Measurements from ENCODE around the gene DDX11. TPM values are rescaled to one million over a fixed set of nuclear protein-coding genes. Genes with fewer than 3 reads are reported as not detected.

The DDX11 gene
- total RNA-seq, 1 experiment from 2014 or later, result 136 TPM

DNA sequence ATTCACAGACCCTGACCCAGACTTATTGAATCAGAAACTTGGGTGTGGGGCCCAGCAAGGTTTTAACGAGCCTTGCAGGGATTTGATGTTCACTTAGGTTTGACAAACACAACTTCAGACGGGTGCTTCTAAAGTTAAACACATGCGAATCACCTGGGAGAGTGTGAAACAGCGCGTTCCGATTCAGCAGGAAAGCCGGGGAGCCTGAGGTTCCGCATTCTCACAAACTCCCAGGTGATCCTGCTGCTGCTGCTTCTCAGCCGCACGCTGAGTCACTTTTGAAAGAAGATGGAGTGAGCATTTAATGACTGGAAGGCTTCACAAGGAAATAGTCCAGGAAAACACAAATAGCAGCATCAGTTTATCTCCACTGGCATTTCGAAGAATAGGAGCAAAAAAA is 44.2 kb upstream of the DDX11 start:
- no peak overlapping the region for H3K4me3 ChIP-seq (replicated peaks in 1 of 2; ENCODE audit: low read depth in 1 of 2, low read length in 2 of 2)
- no peak for DNase-seq (ENCODE audit: low read depth, low spot score)
- no peaks in the 10 kb centered on the region for H3K36me3 ChIP-seq (ENCODE audit: control insufficient read depth in 1 of 2, insufficient read depth in 2 of 2, low read length in 2 of 2)
- no peaks in the 10 kb centered on the region for H3K9me2 ChIP-seq (ENCODE audit: insufficient read depth)
- no TSS peak for BruUV-seq (replicated peaks)
- ATAC-seq, result no peak
- no peaks in the 10 kb centered on the region for H3K79me2 ChIP-seq (ENCODE audit: insufficient read depth, low read length)
- ChIA-PET POLR2A (no interaction called here), RAD21 (ENCODE audit: low non-redundant PET in 1 of 2, low total read pairs in 2 of 2, uncharacterized antibody in 2 of 2, unreplicated experiment in 2 of 2) (no interaction called here), CTCF (no interaction called here)
- no peaks in the 10 kb centered on the region for H4K20me1 ChIP-seq (ENCODE audit: insufficient read depth)
- H3K4me1 ChIP-seq (ENCODE audit: control insufficient read depth in 1 of 2, insufficient read depth in 2 of 2, low read length in 2 of 2), result peaks cover 8 to 9% of the 10 kb centered on the region in 2 experiments
- no peak overlapping the region for H3K9ac ChIP-seq (ENCODE audit: low read length)
- no peaks in the 10 kb centered on the region for H3K9me3 ChIP-seq (ENCODE audit: control insufficient read depth in 1 of 2, insufficient read depth in 1 of 2, low read depth in 1 of 2, low read length in 2 of 2)
- no peak overlapping the region for H2AFZ ChIP-seq (ENCODE audit: low read depth, low read length, poor library complexity, severe bottlenecking)
- intact Hi-C loops (cut with micrococcal nuclease), result no loop called here
- H3K27me3 ChIP-seq (ENCODE audit: insufficient read depth, low read length), result no peaks in the 10 kb centered on the region
- H3K4me2 ChIP-seq (ENCODE audit: low read length), result no peak overlapping the region
- TF ChIP-seq EZH2 (IDR thresholded peaks at IDR 0.05) (no peak), ZFX (IDR thresholded peaks at IDR 0.05) (no peak)
- H3K27ac ChIP-seq (ENCODE audit: low read depth, low read length), result no peak overlapping the region

DNA sequence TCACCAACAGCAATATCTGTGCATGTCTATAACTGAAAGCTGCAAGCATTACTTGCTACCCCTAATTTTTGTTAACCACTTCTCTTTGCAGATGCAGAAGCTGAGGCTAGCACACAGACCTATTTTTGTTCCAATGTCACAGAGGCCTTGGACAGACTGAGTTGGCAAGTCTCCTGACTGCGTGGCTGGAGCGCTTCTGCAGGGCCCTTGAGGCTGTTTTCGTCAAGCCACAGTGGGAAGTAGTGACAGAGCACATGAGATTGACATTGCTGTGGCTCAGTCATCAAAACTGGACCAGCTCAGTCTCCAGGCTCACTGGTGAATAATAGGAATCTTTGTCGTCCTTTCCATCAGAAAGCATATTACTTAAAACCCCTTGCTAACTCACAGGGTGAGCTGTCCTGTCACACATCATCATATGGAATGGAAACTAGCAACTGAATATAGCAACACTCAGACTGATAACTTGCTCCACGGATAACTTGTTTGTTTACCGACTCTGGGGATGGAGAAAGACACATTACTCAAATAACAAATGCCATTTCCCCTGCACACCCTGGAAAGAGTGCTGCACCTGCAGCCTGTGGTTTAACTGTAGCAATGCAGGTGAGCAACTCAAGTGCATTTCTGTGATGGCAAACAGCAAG is 43.6 kb upstream of the DDX11 start:
- Histone ChIP-seq H3K27me3 (ENCODE audit: insufficient read depth, low read length) (no peaks in the 10 kb centered on the region), H3K27ac (ENCODE audit: low read depth, low read length) (no peak overlapping the region), H3K9me2 (ENCODE audit: insufficient read depth) (no peaks in the 10 kb centered on the region), H3K9ac (ENCODE audit: low read length) (no peak overlapping the region), H2AFZ (ENCODE audit: low read depth, low read length, poor library complexity, severe bottlenecking) (no peak overlapping the region), H3K36me3 (ENCODE audit: control insufficient read depth in 1 of 2, insufficient read depth in 2 of 2, low read length in 2 of 2) (no peaks in the 10 kb centered on the region), H3K4me2 (ENCODE audit: low read length) (no peak overlapping the region), H3K4me1 (ENCODE audit: control insufficient read depth in 1 of 2, insufficient read depth in 2 of 2, low read length in 2 of 2) (peaks cover 13 to 14% of the 10 kb centered on the region in 2 experiments), H4K20me1 (ENCODE audit: insufficient read depth) (no peaks in the 10 kb centered on the region), H3K9me3 (ENCODE audit: control insufficient read depth in 1 of 2, insufficient read depth in 1 of 2, low read depth in 1 of 2, low read length in 2 of 2) (no peaks in the 10 kb centered on the region), H3K79me2 (ENCODE audit: insufficient read depth, low read length) (no peaks in the 10 kb centered on the region), H3K4me3 (replicated peaks in 1 of 2; ENCODE audit: low read depth in 1 of 2, low read length in 2 of 2) (no peak overlapping the region)
- ATAC-seq (no peak), DNase-seq (ENCODE audit: low read depth, low spot score) (no peak)
- intact Hi-C loops (cut with micrococcal nuclease), result no loop called here
- BruUV-seq (replicated peaks), result no TSS peak
- ChIA-PET POLR2A (no interaction called here), CTCF (no interaction called here), RAD21 (ENCODE audit: low non-redundant PET in 1 of 2, low total read pairs in 2 of 2, uncharacterized antibody in 2 of 2, unreplicated experiment in 2 of 2) (no interaction called here)
- TF ChIP-seq TCF7L2 (IDR thresholded peaks at IDR 0.05; ENCODE audit: borderline replicate concordance, extremely low read depth, insufficient read depth, insufficient read length), result no peak
- TF ChIP-seq ZNF274 (IDR thresholded peaks at IDR 0.05; ENCODE audit: low read depth, low read length), result no peak
- TF ChIP-seq POLR2AphosphoS5 (IDR thresholded peaks at IDR 0.05; ENCODE audit: low read depth, low read length), result no peak
- TF ChIP-seq, protein P1, sequence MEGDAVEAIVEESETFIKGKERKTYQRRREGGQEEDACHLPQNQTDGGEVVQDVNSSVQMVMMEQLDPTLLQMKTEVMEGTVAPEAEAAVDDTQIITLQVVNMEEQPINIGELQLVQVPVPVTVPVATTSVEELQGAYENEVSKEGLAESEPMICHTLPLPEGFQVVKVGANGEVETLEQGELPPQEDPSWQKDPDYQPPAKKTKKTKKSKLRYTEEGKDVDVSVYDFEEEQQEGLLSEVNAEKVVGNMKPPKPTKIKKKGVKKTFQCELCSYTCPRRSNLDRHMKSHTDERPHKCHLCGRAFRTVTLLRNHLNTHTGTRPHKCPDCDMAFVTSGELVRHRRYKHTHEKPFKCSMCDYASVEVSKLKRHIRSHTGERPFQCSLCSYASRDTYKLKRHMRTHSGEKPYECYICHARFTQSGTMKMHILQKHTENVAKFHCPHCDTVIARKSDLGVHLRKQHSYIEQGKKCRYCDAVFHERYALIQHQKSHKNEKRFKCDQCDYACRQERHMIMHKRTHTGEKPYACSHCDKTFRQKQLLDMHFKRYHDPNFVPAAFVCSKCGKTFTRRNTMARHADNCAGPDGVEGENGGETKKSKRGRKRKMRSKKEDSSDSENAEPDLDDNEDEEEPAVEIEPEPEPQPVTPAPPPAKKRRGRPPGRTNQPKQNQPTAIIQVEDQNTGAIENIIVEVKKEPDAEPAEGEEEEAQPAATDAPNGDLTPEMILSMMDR (IDR thresholded peaks at IDR 0.05 in 2 of 3, conservative IDR thresholded peaks at IDR 0.05 in 1 of 3; ENCODE audit: borderline replicate concordance in 1 of 3, insufficient read depth in 1 of 3, low read depth in 2 of 3, low read length in 2 of 3), result no peak
- TF ChIP-seq JUND (IDR thresholded peaks at IDR 0.05), result no peak
- TF ChIP-seq, protein P2, sequence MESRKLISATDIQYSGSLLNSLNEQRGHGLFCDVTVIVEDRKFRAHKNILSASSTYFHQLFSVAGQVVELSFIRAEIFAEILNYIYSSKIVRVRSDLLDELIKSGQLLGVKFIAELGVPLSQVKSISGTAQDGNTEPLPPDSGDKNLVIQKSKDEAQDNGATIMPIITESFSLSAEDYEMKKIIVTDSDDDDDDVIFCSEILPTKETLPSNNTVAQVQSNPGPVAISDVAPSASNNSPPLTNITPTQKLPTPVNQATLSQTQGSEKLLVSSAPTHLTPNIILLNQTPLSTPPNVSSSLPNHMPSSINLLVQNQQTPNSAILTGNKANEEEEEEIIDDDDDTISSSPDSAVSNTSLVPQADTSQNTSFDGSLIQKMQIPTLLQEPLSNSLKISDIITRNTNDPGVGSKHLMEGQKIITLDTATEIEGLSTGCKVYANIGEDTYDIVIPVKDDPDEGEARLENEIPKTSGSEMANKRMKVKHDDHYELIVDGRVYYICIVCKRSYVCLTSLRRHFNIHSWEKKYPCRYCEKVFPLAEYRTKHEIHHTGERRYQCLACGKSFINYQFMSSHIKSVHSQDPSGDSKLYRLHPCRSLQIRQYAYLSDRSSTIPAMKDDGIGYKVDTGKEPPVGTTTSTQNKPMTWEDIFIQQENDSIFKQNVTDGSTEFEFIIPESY (IDR thresholded peaks at IDR 0.05; ENCODE audit: extremely low read depth, insufficient replicate concordance, low read length), result no peak
- no peak for TF ChIP-seq RAD21 (IDR thresholded peaks at IDR 0.05; ENCODE audit: low read depth)
- TF ChIP-seq YY1 (IDR thresholded peaks at IDR 0.05; ENCODE audit: extremely low read depth, insufficient replicate concordance, low read depth, low read length), result no peak
- TF ChIP-seq POLR2A (IDR thresholded peaks at IDR 0.05; ENCODE audit: borderline replicate concordance, extremely low read depth, insufficient read depth, insufficient read length), result no peak
- TF ChIP-seq SRF (IDR thresholded peaks at IDR 0.05; ENCODE audit: low read depth), result no peak
- TF ChIP-seq ELF1 (IDR thresholded peaks at IDR 0.05; ENCODE audit: borderline replicate concordance, low read depth), result no peak
- TF ChIP-seq CBX3 (IDR thresholded peaks at IDR 0.05; ENCODE audit: low read depth), result no peak
- TF ChIP-seq EZH2 (IDR thresholded peaks at IDR 0.05), result no peak
